HG03469 (cell line): Measurements from ENCODE around the gene ACBD6.

Experiments
- ATAC-seq: cut with Tn5 transposase; IDR thresholded peaks from one replicate; pipeline ENCODE4 v1.9.1; 2021; ENCODE audit warnings: mild to moderate bottlenecking, moderate library complexity, moderate number of reproducible peaks; ENCODE audit not compliant: unreplicated experiment

Gene ACBD6

DNA sequence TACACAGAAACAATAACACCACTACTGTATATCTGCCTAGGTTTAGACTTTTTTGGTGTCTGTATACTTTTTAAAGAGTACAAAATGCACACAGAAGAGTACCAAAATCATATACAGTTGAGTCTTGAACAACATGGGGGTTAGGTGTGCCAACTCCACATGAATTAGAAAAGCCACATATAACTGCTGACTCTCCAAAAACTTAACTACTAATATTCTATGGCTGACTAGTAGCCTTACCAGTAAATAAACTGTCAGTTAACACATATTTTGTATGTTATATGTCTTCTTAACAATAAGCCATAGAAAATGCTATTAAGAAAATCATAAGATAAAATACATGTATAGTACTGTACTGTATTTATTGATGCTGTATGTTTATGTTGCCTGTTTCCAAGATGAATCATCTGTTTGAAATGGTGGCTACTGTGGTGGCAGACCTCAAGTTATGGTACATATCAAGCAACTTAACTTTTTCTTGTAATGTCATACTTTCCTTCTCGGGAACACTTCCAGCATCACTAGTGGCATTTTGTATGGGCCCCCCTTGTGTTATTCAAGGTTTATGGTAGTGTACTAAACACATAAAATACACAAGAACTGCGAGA is 201.1 kb downstream of the ACBD6 start:
- ATAC-seq, result no peak

DNA sequence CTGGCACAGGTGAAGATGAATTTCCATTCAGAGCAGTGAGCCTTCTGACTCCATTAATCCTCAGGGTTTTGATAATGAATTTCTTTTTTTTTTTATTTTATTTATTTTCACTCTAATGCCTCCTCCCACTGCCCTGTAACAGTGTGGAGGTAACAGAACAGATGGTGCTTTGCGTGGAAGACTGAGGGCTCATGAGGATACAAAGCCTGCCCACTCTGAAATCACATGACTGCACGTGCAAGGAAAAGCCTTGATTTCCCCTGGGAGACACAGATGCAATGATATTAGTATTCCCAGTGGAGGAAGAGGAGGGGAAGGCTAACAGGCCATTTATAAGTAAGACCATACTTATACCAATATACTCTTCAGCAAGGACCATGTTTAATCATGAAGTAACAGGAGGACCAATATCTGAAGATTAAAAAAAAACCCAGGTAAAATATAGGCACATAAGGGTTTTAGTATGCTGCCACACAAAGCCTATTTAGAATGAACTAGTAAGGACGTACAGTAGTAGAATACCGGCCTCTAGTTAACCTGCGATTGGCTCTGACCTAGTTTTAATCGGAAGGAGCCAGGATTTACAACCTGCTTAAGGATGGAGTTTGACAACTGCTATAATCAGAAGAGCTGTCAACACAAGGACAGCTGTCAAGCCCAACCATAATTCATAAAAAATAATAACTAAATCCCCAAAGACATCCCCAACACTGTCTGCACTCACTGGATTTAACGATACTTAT is 202.7 kb downstream of the ACBD6 start:
- no peak for ATAC-seq

DNA sequence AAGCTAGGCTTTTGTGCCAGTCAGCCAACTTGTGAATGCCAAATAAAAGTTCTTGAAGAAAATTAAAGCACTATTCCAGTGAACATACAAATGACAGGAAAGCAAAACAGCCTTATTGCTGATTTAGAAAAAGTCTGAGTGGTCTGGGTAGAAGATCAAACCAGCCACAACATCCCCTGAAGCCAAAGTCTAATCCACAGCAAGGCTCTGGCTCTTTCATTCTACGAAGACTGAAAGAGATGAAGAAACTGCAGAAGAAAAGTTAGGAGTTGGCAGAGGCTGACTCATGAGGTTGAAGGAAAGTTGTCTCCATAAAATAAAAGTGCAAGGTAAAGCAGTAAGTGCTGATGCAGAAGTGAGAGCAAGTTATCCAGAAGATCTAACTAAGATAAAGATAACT is 206.4 kb downstream of the ACBD6 start:
- no peak for ATAC-seq

DNA sequence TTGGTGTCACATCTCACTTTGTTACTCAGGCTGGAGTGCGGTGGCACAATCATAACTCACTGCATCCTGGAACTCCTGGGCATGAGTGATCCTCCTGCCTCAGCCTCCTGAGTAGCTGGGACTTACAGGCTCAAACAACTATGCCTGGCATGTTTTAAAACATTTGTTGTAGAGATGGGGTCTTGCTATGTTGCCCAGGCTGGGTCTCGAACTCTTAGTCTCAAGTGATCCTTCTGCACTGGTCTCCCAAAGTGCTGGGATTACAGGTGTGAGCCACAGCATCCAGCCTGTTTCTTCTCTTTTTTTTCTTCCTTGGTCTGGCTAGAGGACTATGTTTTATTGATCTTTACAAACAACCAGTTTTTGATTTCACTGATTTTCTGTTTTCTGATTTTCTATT is 207.7 kb downstream of the ACBD6 start:
- no peak for ATAC-seq

DNA sequence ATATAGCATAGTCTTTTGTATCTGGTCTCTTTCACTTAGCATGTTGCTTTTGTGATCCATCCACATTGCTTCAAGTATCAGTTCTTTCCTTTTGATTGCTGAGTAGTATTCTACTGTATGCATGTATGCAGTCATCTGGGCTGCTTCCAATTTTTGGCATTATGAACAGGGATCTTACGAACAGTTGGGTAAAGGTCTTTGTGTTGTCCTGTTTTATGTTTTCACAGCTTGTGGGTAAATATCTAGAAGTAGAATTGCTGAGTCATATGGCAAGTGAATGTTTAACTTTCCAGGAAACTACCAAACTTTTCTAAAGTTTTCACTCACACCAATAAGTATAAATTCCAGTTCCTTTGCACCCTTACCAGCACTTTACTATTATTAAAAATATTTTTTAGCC is 211.4 kb downstream of the ACBD6 start:
- no peak for ATAC-seq

DNA sequence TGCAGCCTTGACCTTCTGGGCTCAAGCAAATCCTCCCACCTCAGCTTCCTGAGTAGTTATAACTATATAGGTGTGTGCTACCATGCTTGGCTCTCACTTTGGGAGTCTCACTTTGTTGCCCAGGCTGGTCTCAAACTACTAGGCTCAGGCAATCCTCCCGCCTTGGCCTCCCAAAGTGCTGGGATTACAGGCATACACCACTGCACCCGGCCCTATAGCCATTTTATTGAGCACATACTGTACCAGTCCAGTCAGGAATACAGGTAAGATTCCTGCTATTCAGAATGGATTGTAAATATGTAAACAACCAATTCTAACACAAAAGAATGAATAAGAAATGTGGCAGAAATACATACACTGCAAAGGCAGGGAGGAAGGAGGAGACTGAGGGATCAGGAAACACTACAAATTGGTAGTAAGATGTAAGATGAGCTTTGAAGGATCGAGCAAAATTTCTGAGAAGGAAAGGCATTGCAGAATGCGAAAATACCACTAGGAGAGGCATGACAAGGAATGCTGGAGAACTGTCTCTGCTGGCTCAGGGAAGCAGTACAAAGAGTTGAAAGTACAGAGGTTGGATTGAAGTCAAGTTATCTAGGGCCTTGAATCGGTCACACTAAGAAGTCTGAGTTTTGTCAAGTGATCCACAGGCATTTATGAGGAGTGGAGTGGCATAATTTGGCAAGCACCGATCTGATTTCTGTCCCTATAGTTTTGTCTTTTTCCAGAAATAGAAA is 211.9 kb downstream of the ACBD6 start:
- no peak for ATAC-seq

DNA sequence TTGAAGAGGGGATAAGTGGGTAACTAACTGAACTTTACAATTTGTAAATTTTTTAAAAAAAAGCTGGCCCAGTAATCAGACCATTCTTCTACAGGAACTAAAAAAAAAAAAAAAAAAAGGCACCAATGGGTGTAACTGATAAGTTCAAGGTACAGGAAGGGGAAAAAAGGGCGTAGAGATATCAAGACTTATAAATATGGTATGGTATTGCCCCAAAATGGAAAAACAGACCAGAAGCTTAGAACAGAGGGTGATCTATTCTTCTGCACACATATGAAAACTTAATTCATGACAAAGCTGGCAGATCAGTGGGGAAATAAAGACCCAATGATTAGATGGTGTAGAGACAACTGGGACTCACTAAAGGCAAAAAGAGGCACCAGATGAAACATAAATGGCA is 213.4 kb downstream of the ACBD6 start:
- ATAC-seq, result no peak

DNA sequence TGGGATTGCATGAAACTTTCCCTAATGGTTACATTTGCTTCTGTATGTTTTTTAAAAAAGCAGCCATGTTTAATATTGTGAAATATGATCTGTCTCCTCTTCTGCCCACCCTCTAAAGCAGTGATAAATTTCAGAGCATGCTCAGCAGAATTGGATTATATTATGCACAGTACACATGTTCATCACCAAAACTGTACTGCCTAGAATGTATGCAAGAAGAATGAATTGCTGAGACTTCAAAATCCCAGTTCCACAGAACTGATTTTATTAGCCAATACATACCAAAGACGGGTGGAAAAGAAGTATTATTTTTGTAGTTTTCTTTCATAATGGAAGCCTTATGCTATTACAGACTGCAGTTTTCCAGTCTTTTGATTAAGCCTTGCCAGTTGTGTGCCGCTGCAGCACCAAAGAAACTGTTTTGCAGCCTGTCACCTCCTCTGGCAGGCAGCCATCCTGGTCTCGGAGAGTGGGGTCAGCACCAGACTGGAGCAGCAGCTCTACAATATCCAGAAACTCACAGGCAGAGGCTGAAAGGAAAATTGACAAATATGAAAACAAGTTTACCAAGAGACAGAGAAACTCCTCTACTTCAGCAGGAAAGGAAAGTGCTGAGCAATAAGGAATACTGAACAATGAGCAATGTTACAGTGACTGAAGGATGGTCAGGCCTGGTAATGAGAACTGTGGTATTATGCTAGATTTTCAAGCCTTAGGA is 214.2 kb downstream of the ACBD6 start:
- ATAC-seq, result no peak

DNA sequence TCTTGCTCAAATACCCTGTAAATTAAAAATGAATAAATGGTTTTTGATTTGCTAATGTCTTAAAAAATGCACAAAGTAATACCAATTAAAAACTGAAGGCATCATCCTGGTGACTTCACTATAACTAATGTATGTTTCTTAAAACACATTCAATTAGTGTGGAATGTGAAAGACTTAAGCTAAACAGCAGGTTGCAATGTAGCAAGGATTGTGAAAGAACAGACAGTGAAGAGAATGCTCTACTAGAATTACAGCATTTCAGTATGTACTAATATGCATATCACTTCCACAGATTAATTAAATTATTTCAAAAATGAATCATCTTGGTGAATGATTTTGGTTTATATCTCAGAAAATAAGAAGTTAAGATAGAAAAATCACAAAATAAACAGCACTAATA is 216.0 kb downstream of the ACBD6 start:
- no peak for ATAC-seq

DNA sequence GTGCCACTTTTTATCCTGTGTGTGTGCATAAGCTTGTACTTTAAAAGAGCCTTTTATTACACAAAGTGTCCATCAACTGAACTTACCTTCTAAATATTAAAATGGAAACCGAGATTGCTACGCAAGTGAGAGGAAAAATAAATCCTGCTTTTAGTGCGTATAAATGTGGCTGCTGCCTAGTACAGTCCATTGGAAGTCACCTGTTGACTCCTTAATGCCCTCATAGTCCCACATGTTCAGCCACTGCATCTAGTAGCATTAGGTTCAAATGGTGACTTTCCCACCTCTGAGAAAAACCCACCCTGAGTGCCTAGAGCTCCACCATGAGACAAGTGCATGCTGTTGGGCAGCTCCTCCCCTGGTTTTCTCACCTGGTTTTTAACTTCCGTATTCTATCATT is 219.3 kb downstream of the ACBD6 start:
- no peak for ATAC-seq

DNA sequence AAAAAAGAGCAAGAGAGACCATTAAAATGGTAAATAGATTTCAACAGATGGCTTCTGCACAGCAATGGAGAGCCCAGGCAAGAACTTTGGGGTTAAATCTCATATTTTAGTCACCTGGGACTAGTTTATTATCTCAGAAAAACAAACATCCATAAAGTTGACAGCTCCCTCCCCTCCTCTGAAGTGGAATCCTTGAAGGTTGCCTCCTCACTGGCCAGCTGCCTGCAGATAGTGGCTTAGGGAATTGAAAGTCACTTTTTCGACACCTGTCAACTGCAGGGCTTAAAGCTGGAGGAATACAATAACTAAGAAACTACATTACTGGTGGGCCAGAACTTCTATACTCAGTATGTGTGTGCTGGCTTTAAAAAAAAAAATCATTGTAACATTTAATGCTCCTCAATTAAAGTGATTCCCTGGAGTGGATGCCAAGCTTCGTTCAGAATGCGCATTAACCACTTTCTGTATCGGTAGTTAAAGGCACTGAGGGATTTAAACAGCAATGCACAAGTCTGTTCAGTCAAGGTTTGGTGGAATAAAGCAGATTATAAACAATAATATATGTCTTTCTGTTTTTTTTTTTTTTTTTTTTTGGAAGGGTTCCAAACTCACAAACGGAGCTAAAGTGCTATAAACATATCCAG is 219.9 kb downstream of the ACBD6 start:
- no peak for ATAC-seq

DNA sequence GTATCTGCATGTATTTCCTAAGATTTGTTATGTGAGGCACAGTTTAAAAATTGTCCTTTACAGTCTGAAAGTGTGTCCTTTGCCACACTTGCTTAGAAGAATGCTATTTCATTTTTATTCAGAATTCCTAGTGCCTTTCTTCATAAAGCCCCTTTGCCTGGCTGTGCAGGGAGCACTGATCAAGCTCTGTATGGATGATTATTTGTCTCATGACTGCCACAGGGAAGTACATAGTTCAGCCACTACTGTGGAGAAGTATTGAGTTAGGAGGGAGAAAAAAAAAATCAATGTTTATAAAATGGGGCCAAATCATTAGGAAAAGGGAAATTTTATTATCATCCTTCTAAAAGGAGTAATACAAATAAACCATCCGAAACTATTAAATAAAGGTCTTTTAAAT is 220.9 kb downstream of the ACBD6 start:
- ATAC-seq, result no peak

DNA sequence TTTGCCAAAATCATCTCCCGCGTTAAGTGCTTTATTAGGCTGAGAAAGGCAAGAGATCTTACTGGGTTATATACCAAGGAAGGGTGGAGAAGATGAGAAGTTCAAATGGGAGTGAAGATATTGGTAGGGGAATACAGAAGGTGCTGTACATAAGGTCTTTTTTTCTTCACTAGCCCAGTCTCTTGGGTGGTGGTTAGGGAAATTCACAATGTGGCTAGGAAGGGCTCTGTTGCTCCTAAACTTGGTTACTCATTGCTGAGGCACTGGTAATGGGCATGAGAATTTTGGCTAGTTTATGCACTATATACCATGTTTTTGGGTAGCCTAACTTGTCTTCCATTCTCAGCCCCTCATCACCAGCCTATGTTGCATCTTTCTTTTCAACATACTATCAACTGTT is 221.8 kb downstream of the ACBD6 start:
- no peak for ATAC-seq

DNA sequence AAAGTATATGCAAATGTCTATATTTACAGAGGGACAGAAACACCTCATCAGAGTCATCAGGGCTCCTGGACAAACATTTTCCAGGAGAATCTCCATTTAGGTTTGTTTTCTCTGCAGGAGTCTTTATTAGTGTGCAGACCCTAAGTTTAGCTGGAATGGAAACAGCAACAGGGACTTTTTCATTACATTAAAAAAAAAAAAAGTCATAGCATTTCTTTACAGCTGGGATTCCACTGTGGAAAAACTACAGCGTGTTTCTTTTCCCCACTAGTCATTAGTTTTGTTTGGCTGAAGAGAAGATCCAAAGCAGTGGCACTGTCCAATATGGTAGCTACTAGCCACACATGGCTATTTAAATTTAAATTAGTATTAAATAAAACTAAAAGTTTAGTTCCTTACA is 222.7 kb downstream of the ACBD6 start:
- ATAC-seq, result no peak

DNA sequence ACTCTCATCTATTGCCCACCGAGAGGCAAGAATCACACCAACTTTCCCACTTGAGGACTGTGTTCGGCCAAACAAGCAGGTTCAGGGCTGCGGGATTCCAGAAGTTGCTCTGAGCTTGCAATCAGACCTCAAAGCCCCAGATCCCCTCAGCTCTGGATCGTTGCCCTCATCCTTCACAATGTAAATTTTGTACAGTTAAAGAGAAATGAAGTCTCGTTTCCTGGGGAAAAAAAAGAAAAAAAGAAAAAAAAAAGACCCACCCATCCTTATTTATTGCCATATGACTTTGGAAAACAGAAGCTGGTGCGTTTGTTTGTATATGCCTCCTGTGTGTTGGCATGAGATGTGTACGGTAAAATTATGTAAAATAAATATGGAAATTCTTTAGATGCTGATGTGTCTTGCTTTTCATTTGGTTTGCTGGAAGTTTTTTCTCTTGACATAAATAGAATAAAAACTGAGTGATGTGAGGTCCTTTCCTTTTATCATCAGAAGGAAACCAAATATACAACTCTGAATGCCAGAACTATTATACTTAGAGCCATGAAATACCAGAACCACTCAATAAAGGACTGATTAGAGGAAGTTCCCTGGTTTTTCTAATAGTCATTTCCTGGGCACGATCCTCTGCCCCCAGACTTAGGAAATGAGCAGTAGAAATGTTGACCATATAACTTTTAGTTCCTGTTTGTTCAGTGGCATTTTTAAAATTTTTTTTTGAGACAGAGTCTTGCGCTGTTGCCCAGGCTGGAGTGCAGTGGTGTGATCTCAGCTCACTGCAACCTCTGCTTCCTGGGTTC is 223.6 kb downstream of the ACBD6 start:
- no peak for ATAC-seq

DNA sequence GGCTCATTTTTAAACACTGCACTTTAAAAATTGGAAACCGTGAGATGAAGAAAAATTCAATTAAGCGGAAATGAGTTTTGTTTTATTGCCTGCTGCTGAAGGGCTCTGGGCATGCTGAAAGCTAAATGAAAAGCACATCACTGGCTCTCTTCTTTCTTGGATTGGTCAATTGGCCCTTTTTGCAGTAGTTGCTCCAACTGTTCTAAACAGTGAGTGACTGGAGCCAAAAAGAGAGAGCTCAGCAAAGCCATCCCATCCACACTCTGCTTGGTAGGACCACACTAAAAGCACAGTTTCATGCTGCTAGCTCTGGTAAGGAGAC is 224.2 kb downstream of the ACBD6 start:
- ATAC-seq, result no peak

DNA sequence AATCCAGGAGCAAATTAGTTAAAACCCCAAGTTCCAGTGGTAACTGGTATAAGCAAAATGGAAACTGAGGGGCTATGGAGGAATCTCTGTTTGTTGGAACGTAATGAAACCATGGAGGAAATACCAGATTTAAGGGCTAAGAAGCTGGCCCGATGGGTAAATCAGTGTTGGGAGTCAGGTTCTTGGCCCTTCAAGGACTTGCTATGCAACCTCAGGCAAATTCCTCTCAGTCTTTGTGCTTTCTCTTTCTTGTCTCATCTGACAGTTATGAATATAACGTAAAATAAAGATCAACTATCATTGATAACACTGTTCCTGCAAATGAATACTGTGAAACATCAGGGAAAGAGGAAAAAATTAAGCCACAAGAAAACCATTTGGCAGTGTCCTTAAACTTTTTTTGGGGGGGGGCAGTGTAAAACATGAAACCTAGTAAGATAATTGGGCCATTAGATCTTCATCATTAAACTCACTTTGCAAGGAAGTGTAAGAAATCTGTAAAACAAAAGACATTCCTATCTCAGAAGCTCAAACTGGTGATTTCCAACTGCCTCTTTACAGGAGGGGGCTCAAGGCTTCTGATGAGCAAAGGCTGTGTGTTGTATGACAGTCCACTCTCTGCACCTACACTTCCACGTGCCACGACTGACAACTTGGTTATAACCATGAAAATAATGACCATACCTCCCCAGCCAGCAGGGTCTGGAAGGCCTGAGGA is 224.7 kb downstream of the ACBD6 start:
- ATAC-seq, result no peak

DNA sequence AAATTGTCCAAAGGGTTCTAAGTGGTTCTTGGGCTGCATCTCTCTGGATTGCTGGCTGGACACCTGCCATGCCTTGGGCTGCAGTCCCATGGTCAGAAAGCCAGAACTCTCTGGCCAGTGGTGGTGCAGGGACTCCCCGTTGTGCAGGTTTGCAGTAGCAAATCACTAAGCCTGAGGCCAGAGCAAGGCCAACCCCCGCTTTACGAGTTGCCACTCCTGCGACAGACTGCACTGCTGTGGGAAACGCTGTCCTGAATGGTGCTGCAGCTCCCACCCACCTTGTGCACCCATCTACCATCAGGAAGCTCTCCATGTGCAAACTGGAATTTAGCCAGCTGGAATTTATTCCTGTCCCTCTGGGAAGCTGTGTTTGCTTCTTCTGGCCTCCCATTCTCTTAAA is 226.7 kb downstream of the ACBD6 start:
- ATAC-seq, result no peak

DNA sequence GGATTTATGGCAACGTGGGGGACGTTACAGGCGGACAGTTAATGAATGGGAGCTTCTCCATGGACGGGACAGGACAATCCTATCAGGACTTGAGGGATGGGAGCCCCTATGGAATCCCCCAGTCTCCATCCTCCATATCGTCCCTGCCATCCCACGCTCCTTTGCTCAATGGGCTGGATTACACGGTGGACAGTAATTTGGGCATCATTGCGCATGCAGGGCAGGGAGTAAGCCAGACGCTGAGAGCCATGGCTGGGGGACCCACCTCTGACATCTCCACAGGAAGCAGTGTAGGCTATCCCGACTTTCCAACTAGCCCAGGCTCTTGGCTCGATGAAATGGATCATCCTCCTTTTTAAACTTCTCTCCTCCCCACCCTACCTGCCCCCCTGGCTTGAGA is 228.2 kb downstream of the ACBD6 start:
- no peak for ATAC-seq

DNA sequence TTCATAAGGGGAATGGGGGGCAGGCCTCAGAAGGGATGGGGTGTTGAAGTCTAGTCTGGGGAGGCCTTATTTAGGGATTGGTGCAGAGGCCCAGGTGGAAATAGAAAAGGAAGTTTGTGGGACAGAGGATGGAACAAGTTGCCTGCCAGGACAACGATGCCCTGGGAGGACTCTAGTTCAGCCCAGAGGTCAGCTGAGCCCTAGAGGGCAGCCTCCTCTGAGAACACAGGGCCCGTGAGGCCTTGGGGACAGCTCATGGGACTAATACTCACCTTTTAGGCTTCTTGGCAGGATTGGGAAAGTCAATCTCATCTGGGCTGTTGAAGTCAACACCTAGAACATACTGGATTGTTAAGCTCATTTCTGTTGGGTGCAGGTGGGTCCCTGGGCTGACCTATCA is 229.3 kb downstream of the ACBD6 start:
- ATAC-seq, result no peak
